GM10248 (cell line): ENCODE data around the gene CRKL.

Experiments used
- CTCF ChIA-PET: fragments of 300-600 bp; sonication (Branson Sonifier 250); formaldehyde crosslinking; extraction: SDS; loops from one replicate; lab custom pipeline; 2021; ENCODE audit warnings: antibody characterized with exemption; lab: Yijun Ruan, JAX
- POLR2A ChIA-PET: fragments of 350-650 bp; sonication (Branson Sonifier 250); formaldehyde crosslinking; extraction: SDS; loops from one replicate; lab custom pipeline; 2020; ENCODE audit warnings: antibody characterized with exemption; lab: Yijun Ruan, JAX
- DNase-seq: peaks from one replicate; pipeline ENCODE4 v3.0.0; 2012; ENCODE audit errors: extremely low spot score
- TF ChIP-seq, protein P1 (sequence below): IDR thresholded peaks from 2 replicates; pipeline ENCODE4 v1.5.1; 2012; ENCODE audit warnings: mild to moderate bottlenecking, low read depth; ENCODE audit errors: extremely low read depth, missing control alignments, control extremely low read depth

The CRKL gene

DNA sequence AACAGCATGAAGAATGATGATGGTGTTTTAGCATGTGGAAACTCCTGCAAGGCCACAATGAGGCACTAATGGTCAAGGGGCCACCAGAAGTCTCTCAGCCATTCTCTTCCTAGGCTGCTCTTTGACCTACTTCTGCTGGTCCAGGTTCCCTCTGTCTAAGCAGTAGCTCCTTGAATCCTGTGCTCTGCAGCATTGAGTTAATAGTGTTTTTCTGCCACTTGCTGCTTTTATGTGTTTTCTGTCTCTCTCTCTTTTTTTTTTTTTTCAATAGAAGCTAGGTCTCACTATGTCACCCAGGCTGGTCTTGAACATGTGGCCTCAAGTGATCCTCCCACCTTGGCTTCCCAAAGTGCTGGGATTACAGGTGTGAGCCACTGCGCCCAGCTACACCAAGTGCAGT is 29.8 kb downstream of the CRKL start:
- no peak for DNase-seq
- TF ChIP-seq, protein P1, sequence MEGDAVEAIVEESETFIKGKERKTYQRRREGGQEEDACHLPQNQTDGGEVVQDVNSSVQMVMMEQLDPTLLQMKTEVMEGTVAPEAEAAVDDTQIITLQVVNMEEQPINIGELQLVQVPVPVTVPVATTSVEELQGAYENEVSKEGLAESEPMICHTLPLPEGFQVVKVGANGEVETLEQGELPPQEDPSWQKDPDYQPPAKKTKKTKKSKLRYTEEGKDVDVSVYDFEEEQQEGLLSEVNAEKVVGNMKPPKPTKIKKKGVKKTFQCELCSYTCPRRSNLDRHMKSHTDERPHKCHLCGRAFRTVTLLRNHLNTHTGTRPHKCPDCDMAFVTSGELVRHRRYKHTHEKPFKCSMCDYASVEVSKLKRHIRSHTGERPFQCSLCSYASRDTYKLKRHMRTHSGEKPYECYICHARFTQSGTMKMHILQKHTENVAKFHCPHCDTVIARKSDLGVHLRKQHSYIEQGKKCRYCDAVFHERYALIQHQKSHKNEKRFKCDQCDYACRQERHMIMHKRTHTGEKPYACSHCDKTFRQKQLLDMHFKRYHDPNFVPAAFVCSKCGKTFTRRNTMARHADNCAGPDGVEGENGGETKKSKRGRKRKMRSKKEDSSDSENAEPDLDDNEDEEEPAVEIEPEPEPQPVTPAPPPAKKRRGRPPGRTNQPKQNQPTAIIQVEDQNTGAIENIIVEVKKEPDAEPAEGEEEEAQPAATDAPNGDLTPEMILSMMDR = no peak
- ChIA-PET CTCF (interaction anchor here (0.9 to 1.9 kb wide), 4 partner anchors 9 to 27 kb away, joined by 3 to 4 read pairs (median 4); no protein-coding TSS in a partner anchor), POLR2A (no interaction called here)

DNA sequence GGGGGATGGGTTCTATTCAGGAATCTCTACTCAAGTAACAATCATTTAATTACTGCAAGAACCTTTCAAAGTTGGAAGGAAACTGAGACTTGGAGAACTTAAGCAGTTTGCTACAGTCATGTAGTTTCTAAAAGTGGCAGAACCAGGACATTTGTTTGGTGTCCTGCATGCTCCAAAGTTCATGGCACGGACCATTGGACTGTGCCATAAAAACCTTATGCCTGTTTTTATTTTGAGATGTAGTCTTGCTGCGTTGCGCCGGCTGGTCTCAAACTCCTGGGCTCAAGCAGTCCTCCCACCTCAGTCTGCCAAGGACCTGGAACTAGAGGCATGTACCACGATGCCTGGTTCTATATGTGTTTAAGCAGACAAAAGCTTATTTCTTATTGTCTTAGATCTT is 31.2 kb downstream of the CRKL start:
- no peak for DNase-seq
- ChIA-PET CTCF (interaction anchor here (1.0 to 2.2 kb wide), 3 partner anchors 10 to 13 kb away, joined by 3 to 7 read pairs (median 4); no protein-coding TSS in a partner anchor), POLR2A (no interaction called here)
- TF ChIP-seq, protein P1 = no peak

DNA sequence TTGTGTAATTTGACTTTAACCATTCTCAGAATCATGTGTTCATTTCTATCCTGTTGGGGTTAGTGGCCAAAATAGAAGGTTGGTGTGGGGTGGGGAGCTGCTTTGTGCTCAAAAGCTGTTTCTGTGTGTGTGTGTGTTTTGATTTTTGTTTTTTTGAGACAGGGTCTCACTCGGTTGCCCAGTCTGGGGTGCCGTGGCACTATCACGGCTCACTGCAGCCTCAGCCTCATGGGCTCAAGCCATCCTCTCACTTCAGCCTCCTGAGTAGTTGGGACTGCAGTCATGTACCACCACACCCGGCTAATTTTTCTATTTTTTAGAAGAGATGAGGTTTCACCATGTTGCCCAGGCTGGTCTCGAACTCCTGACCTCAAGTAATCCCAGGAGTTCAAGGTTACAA is 31.8 kb downstream of the CRKL start:
- ChIA-PET CTCF (interaction anchor here (2.2 kb wide), 1 partner anchor 9 kb away, joined by 7 read pairs; no protein-coding TSS in a partner anchor), POLR2A (no interaction called here)
- DNase-seq = no peak
- TF ChIP-seq, protein P1 = no peak

DNA sequence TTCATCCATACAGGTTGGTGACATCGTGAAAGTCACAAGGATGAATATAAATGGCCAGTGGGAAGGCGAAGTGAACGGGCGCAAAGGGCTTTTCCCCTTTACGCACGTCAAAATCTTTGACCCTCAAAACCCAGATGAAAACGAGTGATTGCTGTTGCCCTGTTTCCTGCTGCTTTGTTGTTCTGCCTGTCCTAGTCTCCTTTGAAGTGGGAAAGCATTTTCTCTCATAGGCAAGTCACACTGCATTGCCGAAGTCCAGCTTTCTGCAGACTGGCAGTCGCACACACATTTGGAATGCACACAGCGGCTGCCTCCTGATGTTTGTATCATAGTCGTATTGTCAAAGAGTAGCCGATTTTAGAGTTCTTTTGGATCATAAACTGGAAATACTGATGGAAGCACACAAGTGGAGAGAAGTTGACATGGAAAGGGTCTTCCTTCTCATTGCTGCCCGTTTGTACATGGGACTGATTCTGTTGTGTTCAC is 32.5 kb downstream of the CRKL start:
- ChIA-PET CTCF (interaction anchor here (2.2 kb wide), 1 partner anchor 8 kb away, joined by 7 read pairs; no protein-coding TSS in a partner anchor), POLR2A (no interaction called here)
- TF ChIP-seq, protein P1 = no peak

DNA sequence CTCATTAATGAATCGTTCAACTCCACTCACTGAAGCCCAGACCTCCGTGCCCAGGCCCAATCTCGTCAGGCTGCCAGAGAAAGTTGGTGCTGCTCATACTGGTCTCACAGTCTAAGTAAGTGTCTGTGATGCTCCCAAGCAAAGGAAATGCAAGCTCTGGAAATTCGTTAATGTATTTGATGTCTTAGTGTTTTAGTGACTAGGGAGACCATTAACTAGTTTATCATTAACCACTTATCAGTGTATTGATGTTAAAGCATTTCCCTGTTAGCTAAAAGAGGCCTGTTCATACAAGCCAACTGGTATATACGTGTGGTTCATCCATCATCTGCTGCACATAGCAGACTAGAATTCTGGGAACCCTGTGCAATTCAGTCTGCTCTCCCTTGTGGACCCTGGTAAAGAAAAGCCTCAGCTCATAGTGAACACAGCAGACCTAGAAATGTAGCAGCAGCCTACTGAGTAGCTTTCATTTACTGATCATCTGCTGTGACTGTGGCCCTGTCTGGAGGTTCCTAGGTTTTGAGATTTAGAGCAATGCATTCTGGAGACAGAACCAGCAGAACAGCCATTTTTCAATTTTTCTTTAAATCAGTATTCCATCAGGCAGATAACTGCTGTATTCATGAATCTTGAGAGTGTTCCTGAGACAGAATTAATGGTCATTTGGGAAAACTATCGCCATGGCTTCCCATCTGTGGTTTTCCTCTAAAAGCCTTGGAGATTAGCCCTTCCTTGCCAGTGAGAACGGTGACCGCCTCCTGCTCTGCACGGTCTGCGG is 34.1 kb downstream of the CRKL start:
- DNase-seq = no peak
- POLR2A ChIA-PET = no interaction called here
- CTCF ChIA-PET = interaction anchor here (1.2 to 4.5 kb wide), 3 partner anchors 11 to 167 kb away, joined by 3 to 22 read pairs (median 4); no protein-coding TSS in a partner anchor
- TF ChIP-seq, protein P1 = no peak

More for the DNA sequence above, 32.5 kb downstream of the CRKL start:
- no peak for DNase-seq

DNA sequence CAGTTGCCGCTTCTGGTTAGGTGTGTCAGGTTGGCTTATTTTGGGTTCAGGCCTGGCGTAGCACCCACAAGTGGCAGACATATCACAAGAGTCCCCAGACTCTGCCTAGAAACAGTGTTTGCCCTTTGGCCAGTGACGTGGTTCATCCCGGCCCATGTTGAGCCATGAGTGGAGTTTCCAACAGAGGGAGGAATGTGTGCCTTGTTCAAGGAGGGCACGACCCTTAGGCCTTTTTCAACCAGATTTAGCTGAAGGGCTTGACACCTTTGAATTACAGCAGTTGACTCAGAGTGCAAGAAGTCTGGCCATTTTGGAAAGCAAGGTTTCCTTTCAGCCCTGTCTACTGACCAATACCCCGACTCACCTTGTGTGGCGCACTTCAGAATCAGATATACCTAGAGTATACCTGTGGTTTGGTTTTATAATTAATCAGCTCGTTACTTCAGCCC is 34.7 kb downstream of the CRKL start:
- TF ChIP-seq, protein P1 = no peak
- ChIA-PET POLR2A (interaction anchor here (1.0 kb wide), 1 partner anchor 10 kb away, joined by 4 read pairs; no protein-coding TSS in a partner anchor), CTCF (interaction anchor here (1.2 to 4.5 kb wide), 4 partner anchors 11 to 60 kb away, joined by 3 to 22 read pairs (median 4); no protein-coding TSS in a partner anchor)
- no peak for DNase-seq
